CD4-positive, alpha-beta memory T cell (primary cell): ENCODE data around the gene EPB41L4A. TPM values are rescaled to one million over a fixed set of nuclear protein-coding genes. Genes with fewer than 3 reads are reported as not detected.

Experiments used
- CTCF ChIA-PET: fragments of 350-600 bp; sonication (Branson Sonifier 250); formaldehyde crosslinking; loops from one replicate; lab custom pipeline; 2021; ENCODE audit warnings: inconsistent platforms; ENCODE audit not compliant: partially characterized antibody; lab: Charles Lee
- POLR2A ChIA-PET: fragments of 350-600 bp; sonication (Branson Sonifier 250); formaldehyde crosslinking; loops from one replicate; lab custom pipeline; 2021; ENCODE audit not compliant: partially characterized antibody; lab: Charles Lee
- DNase-seq, 5 donors: peaks; one replicate each; pipeline versions ENCODE4 v3.0.0 to v3.0.0-alpha.2; 2020 to 2022; ENCODE audit warnings: mixed read lengths in 1 of 5
- H3K27ac ChIP-seq: one replicate; pipeline ENCODE4 v1.7.0; 2013; ENCODE audit warnings: low read depth, low read length
- H3K27me3 ChIP-seq: 2 replicates; pipeline ENCODE4 v1.7.0; 2013; ENCODE audit warnings: mild to moderate bottlenecking, low read length, moderate library complexity; ENCODE audit not compliant: insufficient read depth
- H3K36me3 ChIP-seq: 2 replicates; pipeline ENCODE4 v1.7.0; 2013; ENCODE audit warnings: mild to moderate bottlenecking, low read length, moderate library complexity; ENCODE audit not compliant: insufficient read depth
- H3K4me1 ChIP-seq: 2 replicates; pipeline ENCODE4 v1.7.0; 2013; ENCODE audit warnings: mild to moderate bottlenecking, low read length, moderate library complexity; ENCODE audit not compliant: insufficient read depth
- H3K4me3 ChIP-seq, 2 donors: one replicate each; pipeline ENCODE4 v1.7.0; 2013; ENCODE audit warnings: low read length in 2 of 2, mild to moderate bottlenecking in 1 of 2
- H3K9me3 ChIP-seq, 2 donors: one replicate each; pipeline ENCODE4 v1.7.0; 2013; ENCODE audit warnings: low read length in 2 of 2, control low read depth in 1 of 2; ENCODE audit not compliant: control insufficient read depth in 1 of 2
- H3K27ac Mint-ChIP-seq, 7 donors: one replicate each; pipeline ENCODE4 v1.8.0; 2020 to 2021; ENCODE audit warnings: mixed read lengths in 7 of 7, mild to moderate bottlenecking in 6 of 7, inconsistent platforms in 3 of 7, moderate library complexity in 3 of 7
- H3K27me3 Mint-ChIP-seq, 2 donors: one replicate each; pipeline ENCODE4 v1.8.0; 2020 to 2021; ENCODE audit warnings: mixed read lengths in 2 of 2
- H3K36me3 Mint-ChIP-seq, 2 donors: one replicate each; pipeline ENCODE4 v1.8.0; 2020 to 2021; ENCODE audit warnings: mixed read lengths in 2 of 2, inconsistent platforms in 1 of 2, mild to moderate bottlenecking in 1 of 2
- H3K4me1 Mint-ChIP-seq, 4 donors: one replicate each; pipeline ENCODE4 v1.8.0; 2020 to 2021; ENCODE audit warnings: mixed read lengths in 4 of 4, mild to moderate bottlenecking in 1 of 4
- H3K4me3 Mint-ChIP-seq, 8 donors: one replicate each; pipeline ENCODE4 v1.8.0; 2020 to 2021; ENCODE audit warnings: mixed read lengths in 8 of 8, mild to moderate bottlenecking in 7 of 8, moderate library complexity in 6 of 8, inconsistent platforms in 3 of 8
- H3K9me3 Mint-ChIP-seq, 8 donors: one replicate each; pipeline ENCODE4 v1.8.0; 2020 to 2021; ENCODE audit warnings: mixed read lengths in 8 of 8, mild to moderate bottlenecking in 5 of 8, inconsistent platforms in 3 of 8, moderate library complexity in 1 of 8
- intact Hi-C: fragments of 100-400 bp; cut with micrococcal nuclease; formaldehyde crosslinking; loops from one replicate; pipeline ENCODE4 v1.15.1; 2023
- polyA plus RNA-seq, 2 donors: library from polyadenylated mRNA; unstranded; fragments of 300-500 nt; fragmentation: Illumina TruSeq; gene quantifications; one replicate each; pipeline ENCODE4 v1.2.3, GENCODE V29; 2021
- total RNA-seq, 2 experiments: library from RNA; stranded (reverse); gene quantifications; one replicate each; pipeline ENCODE4 v1.2.3, GENCODE V29; 2021

Gene EPB41L4A
- total and polyA plus RNA-seq, 4 experiments from 2014 or later: 0.30 to 1.1 (median 0.72) TPM

- H3K9me3 ChIP-seq: no peaks in the 10 kb centered on the region
- H3K4me1 Mint-ChIP-seq: no peaks in the 10 kb centered on the region
- intact Hi-C loops: no loop called here
- H3K27me3 Mint-ChIP-seq: peaks cover 7 to 12% of the 10 kb centered on the region in 2 donors
- ChIA-PET CTCF (no interaction called here), POLR2A (no interaction called here)
- DNase-seq: no peak
- H3K4me3 ChIP-seq: no peak overlapping the region
- H3K9me3 Mint-ChIP-seq: peaks cover 0 to 3% (median 0%) of the 10 kb centered on the region in 8 donors
- no peak overlapping the region for H3K27ac Mint-ChIP-seq
- no peaks in the 10 kb centered on the region for H3K36me3 Mint-ChIP-seq
- H3K27ac ChIP-seq: no peak overlapping the region
- no peaks in the 10 kb centered on the region for H3K27me3 ChIP-seq
- no peaks in the 10 kb centered on the region for H3K36me3 ChIP-seq
- no peak overlapping the region for H3K4me3 Mint-ChIP-seq
- no peaks in the 10 kb centered on the region for H3K4me1 ChIP-seq
Measured at GRCh38 chr5:112127861-112128260, 291.2 kb downstream of the EPB41L4A start.

- no peaks in the 10 kb centered on the region for H3K36me3 Mint-ChIP-seq
- DNase-seq: no peak
- intact Hi-C loops: no loop called here
- peaks cover 7 to 12% of the 10 kb centered on the region in 2 donors for H3K27me3 Mint-ChIP-seq
- Histone ChIP-seq H3K36me3 (no peaks in the 10 kb centered on the region), H3K4me3 (no peak overlapping the region), H3K4me1 (no peaks in the 10 kb centered on the region), H3K27ac (no peak overlapping the region), H3K9me3 (no peaks in the 10 kb centered on the region), H3K27me3 (no peaks in the 10 kb centered on the region)
- POLR2A ChIA-PET: no interaction called here
- H3K27ac Mint-ChIP-seq: no peak overlapping the region
- CTCF ChIA-PET: no interaction called here
- H3K4me3 Mint-ChIP-seq: no peak overlapping the region
- H3K9me3 Mint-ChIP-seq: no peaks in the 10 kb centered on the region
- H3K4me1 Mint-ChIP-seq: no peaks in the 10 kb centered on the region
Measured at GRCh38 chr5:112126982-112127381, 292.1 kb downstream of the EPB41L4A start.

- CTCF ChIA-PET: interaction anchor here (1.1 kb wide), 1 partner anchor 575 kb away, joined by 3 read pairs; no protein-coding TSS in a partner anchor
- H3K9me3 Mint-ChIP-seq: peaks cover 0 to 7% (median 3%) of the 10 kb centered on the region in 8 donors
- POLR2A ChIA-PET: no interaction called here
- H3K9me3 ChIP-seq: no peaks in the 10 kb centered on the region
- no peak overlapping the region for H3K27ac ChIP-seq
- H3K27ac Mint-ChIP-seq: no peak overlapping the region
- no peaks in the 10 kb centered on the region for H3K36me3 Mint-ChIP-seq
- H3K4me1 ChIP-seq: no peaks in the 10 kb centered on the region
- no peak overlapping the region for H3K4me3 ChIP-seq
- DNase-seq: no peak
- H3K27me3 Mint-ChIP-seq: peaks cover 7 to 12% of the 10 kb centered on the region in 2 donors
- H3K36me3 ChIP-seq: no peaks in the 10 kb centered on the region
- H3K4me3 Mint-ChIP-seq: no peak overlapping the region
- H3K4me1 Mint-ChIP-seq: no peaks in the 10 kb centered on the region
- H3K27me3 ChIP-seq: no peaks in the 10 kb centered on the region
- intact Hi-C loops: no loop called here
Measured at GRCh38 chr5:112125903-112126302, 293.2 kb downstream of the EPB41L4A start.

GRCh38 chr5:112124788-112125187, 294.3 kb downstream of the EPB41L4A start:
- H3K36me3 Mint-ChIP-seq: no peaks in the 10 kb centered on the region
- no peak overlapping the region for H3K27ac Mint-ChIP-seq
- H3K9me3 Mint-ChIP-seq: peaks cover 0 to 9% (median 3%) of the 10 kb centered on the region in 8 donors
- intact Hi-C loops: no loop called here
- H3K4me3 ChIP-seq: no peak overlapping the region
- H3K4me1 Mint-ChIP-seq: no peaks in the 10 kb centered on the region
- no peaks in the 10 kb centered on the region for H3K9me3 ChIP-seq
- H3K27me3 ChIP-seq: no peaks in the 10 kb centered on the region
- H3K4me3 Mint-ChIP-seq: no peak overlapping the region
- ChIA-PET POLR2A (no interaction called here), CTCF (no interaction called here)
- H3K27ac ChIP-seq: no peak overlapping the region
- no peaks in the 10 kb centered on the region for H3K4me1 ChIP-seq
- no peaks in the 10 kb centered on the region for H3K36me3 ChIP-seq
- no peak for DNase-seq
- H3K27me3 Mint-ChIP-seq: peaks cover 7 to 18% of the 10 kb centered on the region in 2 donors

- H3K9me3 Mint-ChIP-seq: peaks cover 0 to 9% (median 5%) of the 10 kb centered on the region in 8 donors
- Histone ChIP-seq H3K4me1 (no peaks in the 10 kb centered on the region), H3K36me3 (no peaks in the 10 kb centered on the region), H3K27me3 (no peaks in the 10 kb centered on the region), H3K4me3 (no peak overlapping the region), H3K9me3 (no peaks in the 10 kb centered on the region), H3K27ac (no peak overlapping the region)
- ChIA-PET POLR2A (no interaction called here), CTCF (no interaction called here)
- DNase-seq: no peak
- H3K4me1 Mint-ChIP-seq: no peaks in the 10 kb centered on the region
- no peak overlapping the region for H3K4me3 Mint-ChIP-seq
- intact Hi-C loops: no loop called here
- peaks cover 11 to 20% of the 10 kb centered on the region in 2 donors for H3K27me3 Mint-ChIP-seq
- H3K36me3 Mint-ChIP-seq: no peaks in the 10 kb centered on the region
- H3K27ac Mint-ChIP-seq: no peak overlapping the region
Measured at GRCh38 chr5:112123086-112123485, 296.0 kb downstream of the EPB41L4A start.

- H3K27ac Mint-ChIP-seq: no peak overlapping the region
- CTCF ChIA-PET: no interaction called here
- no peak overlapping the region for H3K4me3 Mint-ChIP-seq
- H3K27me3 ChIP-seq: no peaks in the 10 kb centered on the region
- H3K27ac ChIP-seq: no peak overlapping the region
- no peaks in the 10 kb centered on the region for H3K4me1 Mint-ChIP-seq
- no peak for DNase-seq
- H3K9me3 Mint-ChIP-seq: peaks cover 0 to 9% (median 5%) of the 10 kb centered on the region in 8 donors
- POLR2A ChIA-PET: no interaction called here
- H3K9me3 ChIP-seq: no peaks in the 10 kb centered on the region
- no peaks in the 10 kb centered on the region for H3K36me3 ChIP-seq
- intact Hi-C loops: no loop called here
- no peaks in the 10 kb centered on the region for H3K36me3 Mint-ChIP-seq
- H3K4me1 ChIP-seq: no peaks in the 10 kb centered on the region
- peaks cover 11 to 19% of the 10 kb centered on the region in 2 donors for H3K27me3 Mint-ChIP-seq
- no peak overlapping the region for H3K4me3 ChIP-seq
Measured at GRCh38 chr5:112122353-112122752, 296.7 kb downstream of the EPB41L4A start.

GRCh38 chr5:112121258-112121657, 297.8 kb downstream of the EPB41L4A start:
- H3K4me1 ChIP-seq: no peaks in the 10 kb centered on the region

More at GRCh38 chr5:112121258-112121657, 297.8 kb downstream of the EPB41L4A start:
- Mint-ChIP-seq H3K4me3 (no peak overlapping the region), H3K9me3 (peaks cover 0 to 9% (median 5%) of the 10 kb centered on the region in 8 donors), H3K27ac (no peak overlapping the region), H3K4me1 (no peaks in the 10 kb centered on the region), H3K27me3 (peaks cover 8 to 19% of the 10 kb centered on the region in 2 donors), H3K36me3 (no peaks in the 10 kb centered on the region)
- intact Hi-C loops: no loop called here
- Histone ChIP-seq H3K27ac (no peak overlapping the region), H3K9me3 (no peaks in the 10 kb centered on the region), H3K27me3 (no peaks in the 10 kb centered on the region), H3K36me3 (no peaks in the 10 kb centered on the region), H3K4me3 (no peak overlapping the region)
- DNase-seq: no peak
- ChIA-PET POLR2A (no interaction called here), CTCF (no interaction called here)
